GM12878 (cell line): ENCODE data around the gene CACTIN. TPM values are rescaled to one million over a fixed set of nuclear protein-coding genes. Genes with fewer than 3 reads are reported as not detected.

Source experiments
- ATAC-seq: fragments of 200-7000 bp; cut with Tn5 transposase; 3 replicates; pipeline ENCODE4 v1.9.1; 2020; ENCODE audit warnings: mild to moderate bottlenecking, moderate library complexity
- BruUV-seq: library from RNA; stranded (reverse); fragments of 400-500 nt; replicated peaks from 2 replicates; lab custom pipeline; 2021; lab: Mats Ljungman, UMichigan
- CTCF ChIA-PET: fragments of 300-600 bp; sonication (Branson Sonifier 250); formaldehyde crosslinking; extraction: SDS; loops from one replicate; lab custom pipeline; 2021; ENCODE audit warnings: inconsistent platforms; lab: Yijun Ruan, JAX
- POLR2A ChIA-PET: fragments of 350-600 bp; formaldehyde crosslinking; extraction: SDS; loops from one replicate; lab custom pipeline; 2021; ENCODE audit warnings: inconsistent platforms; lab: Charles Lee
- RAD21 ChIA-PET: fragments of 300-600 bp; sonication (Branson Sonifier 250); formaldehyde crosslinking; loops from one replicate; lab custom pipeline; 2023; ENCODE audit warnings: antibody characterized with exemption; ENCODE audit not compliant: unreplicated experiment; lab: Charles Lee
- SMC1A ChIA-PET: fragments of 300-600 bp; sonication (Branson Sonifier 250); formaldehyde crosslinking; loops from one replicate; lab custom pipeline; 2023; ENCODE audit not compliant: unreplicated experiment, uncharacterized antibody; lab: Charles Lee
- DNase-seq: peaks from one replicate; pipeline ENCODE4 v3.0.0-alpha.2; 2011; ENCODE audit warnings: low read depth, low spot score
- FAIRE-seq: peaks from 3 replicates; lab custom pipeline; 2011; peaks lifted over from hg19 to GRCh38; lab: Jason Lieb, UNC
- H2AFZ ChIP-seq: 2 replicates; pipeline ENCODE4 v1.6.0; 2011; ENCODE audit warnings: low read depth, low read length, control low read depth; ENCODE audit not compliant: control insufficient read depth
- H3K27ac ChIP-seq: 2 replicates; pipeline ENCODE4 v1.5.1; 2011; ENCODE audit warnings: control low read depth; ENCODE audit not compliant: control insufficient read depth, insufficient read depth
- H3K27me3 ChIP-seq, 2 experiments: replicated peaks in 1 of 2; 2 replicates each; pipeline versions ENCODE4 v1.6.0 to v1.6.1; 2011; ENCODE audit warnings: low read length in 1 of 2; ENCODE audit not compliant: control insufficient read depth in 2 of 2, insufficient read depth in 2 of 2
- H3K36me3 ChIP-seq, 2 experiments: 2 replicates each; pipeline ENCODE4 v1.5.1; 2011; ENCODE audit warnings: low read length in 1 of 2; ENCODE audit not compliant: control insufficient read depth in 2 of 2, insufficient read depth in 2 of 2
- H3K4me1 ChIP-seq: 2 replicates; pipeline ENCODE4 v1.6.1; 2011; ENCODE audit warnings: mild to moderate bottlenecking, low read length, moderate library complexity, mixed read lengths; ENCODE audit not compliant: control insufficient read depth, insufficient read depth
- H3K4me2 ChIP-seq: 2 replicates; pipeline ENCODE4 v1.6.0; 2011; ENCODE audit warnings: control low read depth; ENCODE audit not compliant: control insufficient read depth, insufficient read depth
- H3K4me3 ChIP-seq: fragments of 200-600 bp; sonication (generic); 2 replicates; pipeline ENCODE4 v1.5.1; 2016
- H3K79me2 ChIP-seq: 2 replicates; pipeline ENCODE4 v1.6.0; 2011; ENCODE audit warnings: low read length; ENCODE audit not compliant: control insufficient read depth, insufficient read depth
- H3K9ac ChIP-seq: 2 replicates; pipeline ENCODE4 v1.8.0; 2011; ENCODE audit warnings: low read length, control low read depth, mixed read lengths; ENCODE audit not compliant: control insufficient read depth, insufficient read depth
- H3K9me3 ChIP-seq: replicated peaks from 3 replicates; pipeline ENCODE4 v1.5.1; 2011; ENCODE audit warnings: mild to moderate bottlenecking, low read length; ENCODE audit not compliant: control insufficient read depth, insufficient read depth
- H4K20me1 ChIP-seq: 2 replicates; pipeline ENCODE4 v1.6.0; 2011; ENCODE audit not compliant: control insufficient read depth, insufficient read depth
- BMI1 ChIP-seq: fragments of 450-650 bp; IDR thresholded peaks from 2 replicates; pipeline ENCODE4 v1.6.1; 2016; ENCODE audit warnings: mild to moderate bottlenecking, moderate library complexity, borderline replicate concordance
- BRCA1 ChIP-seq: IDR thresholded peaks from 2 replicates; pipeline ENCODE4 v1.6.1; 2011; ENCODE audit warnings: low read depth, low read length, improper control_type of control experiment
- E2F4 ChIP-seq: IDR thresholded peaks from 2 replicates; pipeline ENCODE4 v1.6.1; 2012; ENCODE audit warnings: low read depth, low read length, improper control_type of control experiment
- MEF2A ChIP-seq: IDR thresholded peaks from 2 replicates; pipeline ENCODE4 v1.6.1; 2011; ENCODE audit warnings: low read depth, mild to moderate bottlenecking, low read length, moderate library complexity; ENCODE audit not compliant: insufficient read depth
- NBN ChIP-seq: fragments of 450-650 bp; IDR thresholded peaks from 2 replicates; pipeline ENCODE4 v1.6.1; 2016
- NR2C1 ChIP-seq: fragments of 450-650 bp; IDR thresholded peaks from 2 replicates; pipeline ENCODE4 v1.6.1; 2017; ENCODE audit warnings: antibody characterized with exemption, mild to moderate bottlenecking, moderate library complexity
- PAX5 ChIP-seq: IDR thresholded peaks from 2 replicates; pipeline ENCODE4 v1.6.1; 2011; ENCODE audit warnings: low read depth, low read length, borderline replicate concordance
- PML ChIP-seq: IDR thresholded peaks from 2 replicates; pipeline ENCODE4 v1.6.1; 2012; ENCODE audit warnings: low read length, inconsistent platforms
- POLR2A ChIP-seq: IDR thresholded peaks from 2 replicates; pipeline ENCODE4 v1.6.1; 2011; ENCODE audit warnings: low read depth, mild to moderate bottlenecking, low read length
- RELA ChIP-seq: fragments of 450-650 bp; IDR thresholded peaks from 2 replicates; pipeline ENCODE4 v1.8.0; 2014; ENCODE audit warnings: borderline replicate concordance; ENCODE audit not compliant: partially characterized antibody
- REST ChIP-seq: IDR thresholded peaks from 2 replicates; pipeline ENCODE4 v1.6.1; 2012; ENCODE audit warnings: mild to moderate bottlenecking, low read depth, low read length
- RUNX3 ChIP-seq: IDR thresholded peaks from 2 replicates; pipeline ENCODE4 v1.6.1; 2012; ENCODE audit warnings: low read length, inconsistent platforms
- SIN3A ChIP-seq: IDR thresholded peaks from 2 replicates; pipeline ENCODE4 v1.6.1; 2012; ENCODE audit warnings: low read depth, low read length, improper control_type of control experiment
- SMAD5 ChIP-seq: IDR thresholded peaks from 2 replicates; pipeline ENCODE4 v1.6.1; 2016; ENCODE audit warnings: antibody characterized with exemption, low read depth
- USF2 ChIP-seq: IDR thresholded peaks from 2 replicates; pipeline ENCODE4 v1.6.1; 2011; ENCODE audit warnings: low read depth, low read length, improper control_type of control experiment, borderline replicate concordance
- ZNF384 ChIP-seq: IDR thresholded peaks from 2 replicates; pipeline ENCODE4 v1.6.1; 2012; ENCODE audit warnings: low read depth, mild to moderate bottlenecking, low read length, improper control_type of control experiment, borderline replicate concordance
- WGBS: methylation state at CpG from one replicate; pipeline ENCODE4 v1.1.6; 2016; ENCODE audit warnings: low lambda C conversion rate; ENCODE audit not compliant: insufficient replicate concordance, insufficient coverage; ENCODE audit errors: missing lambda C conversion rate; 5-methylcytosine and 5-hydroxymethylcytosine counted together
- in situ Hi-C: fragments of 300-500 bp; cut with MboI; formaldehyde crosslinking; loops from 9 replicates; pipeline ENCODE4 v1.14.3; 2018; ENCODE audit warnings: mixed read lengths
- intact Hi-C: fragments of 100-400 bp; cut with micrococcal nuclease; formaldehyde crosslinking; loops from one replicate; pipeline ENCODE4 v1.14.2; 2022; ENCODE audit not compliant: unreplicated experiment
- polyA plus RNA-seq, 11 experiments: library from polyadenylated mRNA; depleted of rRNA in 4 of 11; unstranded in 6 of 11; stranded (reverse) in 5 of 11; fragments of >200 nt; fragmentation: Nextera tagmentation in 4 of 11; fragmentation: Illumina TruSeq in 1 of 11; extraction: Ambion mirVana in 4 of 11; extraction: Trizol in 1 of 11; gene quantifications; 1 replicate in 1 of 11; 2 replicates in 10 of 11; pipeline versions ENCODE4 v1.2.1 to v1.2.3, GENCODE V29; 2011 to 2016; ENCODE audit warnings: inconsistent platforms in 2 of 11, missing spikeins in 2 of 11, low read depth in 1 of 11
- total RNA-seq, 4 experiments: library from RNA; depleted of rRNA in 3 of 4; stranded (reverse); fragments of >200 nt in 3 of 4; fragmentation: Illumina TruSeq in 1 of 4; extraction: Trizol in 1 of 4; gene quantifications; 2 replicates each; pipeline versions ENCODE4 v1.2.1 to v1.2.3, GENCODE V29; 2013 to 2021

The CACTIN gene
- total and polyA plus RNA-seq, 10 of the 15 experiments (the other 5 are each of a cell fraction or from before 2014, with no cell fraction given): 0.40 to 31.4 (median 12.5) TPM

GRCh38 chr19:3665681-3666544, 39.3 kb upstream of the CACTIN start (continued):
- TF ChIP-seq REST: no peak

- H3K27ac ChIP-seq: peak overlapping the region; percentile 3; the same call in 1 of the 2 replicates
- RAD21 ChIA-PET: no interaction called here
- FAIRE-seq: peak; percentile 56
- SMC1A ChIA-PET: interaction anchor here (1.0 kb wide), 1 partner anchor 359 kb away, joined by 3 read pairs; no protein-coding TSS in a partner anchor
- ATAC-seq: peak; percentile 38
- no peaks in the 10 kb centered on the region for H4K20me1 ChIP-seq
- H3K4me2 ChIP-seq: peak overlapping the region; percentile 76
- intact Hi-C loops: loop anchor here (1.0 kb wide), 1 partner anchor 41 kb away; no protein-coding TSS in a partner anchor
- WGBS: 54% methylated on average over 19 of the region's 19 CpGs
- DNase-seq: no peak
- POLR2A ChIA-PET: no interaction called here
- BruUV-seq: no TSS peak
- H3K79me2 ChIP-seq: no peaks in the 10 kb centered on the region
- in situ Hi-C loops: loop anchor here (5.0 to 10.0 kb wide), 2 partner anchors 37 to 540 kb away; partner anchors contain the start of gene PIP5K1C
- no peak overlapping the region for H2AFZ ChIP-seq
- peaks cover 0 to 4% of the 10 kb centered on the region in 2 experiments; a peak in 3 of 4 replicates for H3K36me3 ChIP-seq
- no peaks in the 10 kb centered on the region; the same call in 2 of the 3 replicates for H3K9me3 ChIP-seq
- H3K4me1 ChIP-seq: peaks cover 11% of the 10 kb centered on the region
- CTCF ChIA-PET: interaction anchor here (0.7 to 3.8 kb wide), 4 partner anchors 22 to 43 kb away, joined by 3 to 22 read pairs (median 10); partner anchors contain the start of genes PIP5K1C and TJP3
- H3K4me3 ChIP-seq: no peak overlapping the region
- H3K9ac ChIP-seq: no peak overlapping the region
- no peaks in the 10 kb centered on the region for H3K27me3 ChIP-seq
- TF ChIP-seq POLR2A (no peak), RUNX3 (peak; percentile 45; the same call in 1 of the 2 replicates), SIN3A (no peak), NR2C1 (no peak), NBN (no peak), E2F4 (no peak), MEF2A (no peak), SMAD5 (no peak), PAX5 (no peak), RELA (no peak), BMI1 (no peak), ZNF384 (0 out of 2 replicates have a peak, but pooled peaks have one; percentile 14), USF2 (no peak), PML (no peak), BRCA1 (no peak)
Observed at GRCh38 chr19:3664879-3665642, 38.5 kb upstream of the CACTIN start.
